HG03139 (cell line): ENCODE data around the gene ANKS1B.
"Not testable (repeated sequence)": the region's sequence is repeated elsewhere in the genome, so short reads cannot be mapped to it uniquely, and the experiment has no call there.

Experiments used
- ATAC-seq: cut with Tn5 transposase; IDR thresholded peaks from one replicate; pipeline ENCODE4 v1.9.1; 2021; ENCODE audit not compliant: unreplicated experiment

ANKS1B gene

GRCh38 chr12:99287136-99287535 is 697.6 kb downstream of the ANKS1B start:
- no peak for ATAC-seq

GRCh38 chr12:99284161-99284560 is 700.6 kb downstream of the ANKS1B start:
- ATAC-seq = no peak

GRCh38 chr12:99282624-99283023 is 702.1 kb downstream of the ANKS1B start:
- ATAC-seq = no peak

- no peak for ATAC-seq
These were observed 702.6 kb downstream of the ANKS1B start for GRCh38 chr12:99282086-99282485.

- no peak for ATAC-seq
These were observed 703.5 kb downstream of the ANKS1B start for GRCh38 chr12:99281277-99281676.

- ATAC-seq = no peak
These were observed 705.8 kb downstream of the ANKS1B start for GRCh38 chr12:99278899-99279298.

GRCh38 chr12:99277591-99278379 is 707.0 kb downstream of the ANKS1B start:
- no peak for ATAC-seq

GRCh38 chr12:99271071-99271470 is 713.7 kb downstream of the ANKS1B start:
- ATAC-seq = no peak

- no peak for ATAC-seq
These were observed 717.7 kb downstream of the ANKS1B start for GRCh38 chr12:99267038-99267437.

- no peak for ATAC-seq
These were observed 719.1 kb downstream of the ANKS1B start for GRCh38 chr12:99265648-99266047.

GRCh38 chr12:99261256-99261655 is 723.5 kb downstream of the ANKS1B start:
- ATAC-seq = no peak

GRCh38 chr12:99260456-99260996 is 724.2 kb downstream of the ANKS1B start:
- no peak for ATAC-seq

GRCh38 chr12:99259040-99259934 is 725.4 kb downstream of the ANKS1B start:
- ATAC-seq = no peak

GRCh38 chr12:99257672-99258071 is 727.1 kb downstream of the ANKS1B start:
- no peak for ATAC-seq

- no peak for ATAC-seq
These were observed 731.7 kb downstream of the ANKS1B start for GRCh38 chr12:99253068-99253467.

GRCh38 chr12:99250091-99250490 is 734.6 kb downstream of the ANKS1B start:
- no peak for ATAC-seq

GRCh38 chr12:99249543-99249942 is 735.2 kb downstream of the ANKS1B start:
- no peak for ATAC-seq

- not testable (repeated sequence) for ATAC-seq
These were observed 746.7 kb downstream of the ANKS1B start for GRCh38 chr12:99237907-99238538.

GRCh38 chr12:99235381-99235780 is 749.4 kb downstream of the ANKS1B start:
- no peak for ATAC-seq

- no peak for ATAC-seq
These were observed 750.0 kb downstream of the ANKS1B start for GRCh38 chr12:99234702-99235101.

GRCh38 chr12:99232324-99232723 is 752.4 kb downstream of the ANKS1B start:
- ATAC-seq = no peak
